Astrocyte of the spinal cord (primary cell): ENCODE results near the gene LCLAT1.
A peak's percentile ranks its signal among the peaks of the same experiment; 100 is the strongest.
"Not testable (repeated sequence)": the region's sequence is repeated elsewhere in the genome, so short reads cannot be mapped to it uniquely, and the experiment has no call there.

Experiments used
- DNase-seq: peaks from one replicate; pipeline ENCODE4 v3.0.0; 2011; ENCODE audit warnings: low read depth, low spot score
- H3K4me3 ChIP-seq: 2 replicates; pipeline ENCODE4 v1.5.1; 2011; ENCODE audit warnings: low read depth, mild to moderate bottlenecking, low read length, moderate library complexity
- CTCF ChIP-seq: IDR thresholded peaks from 2 replicates; pipeline ENCODE4 v1.5.1; 2012; ENCODE audit warnings: low read depth, mild to moderate bottlenecking, low read length, inconsistent platforms
- in situ Hi-C: cut with HindIII; loops from 2 replicates; pipeline ENCODE4 v1.10.0; 2017; ENCODE audit warnings: low sequenced_read_pairs

Gene LCLAT1

GRCh38 chr2:30503007-30503694 lies 56.1 kb downstream of the LCLAT1 start:
- no peak overlapping the region for H3K4me3 ChIP-seq
- DNase-seq, result no peak
- in situ Hi-C loops, result no loop called here
- TF ChIP-seq CTCF, result peak; percentile 2

- no peak for TF ChIP-seq CTCF
- in situ Hi-C loops, result no loop called here
- H3K4me3 ChIP-seq, result no peak overlapping the region
- no peak for DNase-seq
Observed at GRCh38 chr2:30503695-30504052, 56.6 kb downstream of the LCLAT1 start.

- no peak for DNase-seq
- H3K4me3 ChIP-seq, result no peak overlapping the region
- TF ChIP-seq CTCF, result no peak
- in situ Hi-C loops, result no loop called here
Observed at GRCh38 chr2:30504731-30505130, 57.7 kb downstream of the LCLAT1 start.

GRCh38 chr2:30505500-30506180 lies 58.6 kb downstream of the LCLAT1 start:
- in situ Hi-C loops, result no loop called here
- no peak for DNase-seq
- no peak overlapping the region for H3K4me3 ChIP-seq
- TF ChIP-seq CTCF, result no peak

DNA sequence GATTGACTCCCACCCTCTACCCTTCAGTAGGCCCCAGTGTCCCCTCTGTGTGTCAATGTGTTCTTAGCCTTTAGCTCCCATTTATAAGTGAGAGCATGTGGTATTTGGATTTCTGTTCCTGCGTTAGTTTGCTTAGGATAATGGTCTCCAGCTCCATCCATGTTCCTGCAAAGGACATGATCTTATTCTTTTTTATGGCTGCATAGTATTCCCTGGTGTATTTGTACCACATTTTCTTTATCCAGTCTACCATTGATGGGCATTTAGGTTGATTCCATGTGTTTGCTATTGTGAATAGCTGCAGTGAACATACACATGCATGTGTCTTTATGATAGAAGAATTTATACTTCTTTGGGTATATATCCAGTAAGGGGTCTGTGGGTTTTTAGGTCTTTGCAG lies 60.4 kb downstream of the LCLAT1 start:
- H3K4me3 ChIP-seq, in situ Hi-C loops, DNase-seq: not testable (repeated sequence)

DNA sequence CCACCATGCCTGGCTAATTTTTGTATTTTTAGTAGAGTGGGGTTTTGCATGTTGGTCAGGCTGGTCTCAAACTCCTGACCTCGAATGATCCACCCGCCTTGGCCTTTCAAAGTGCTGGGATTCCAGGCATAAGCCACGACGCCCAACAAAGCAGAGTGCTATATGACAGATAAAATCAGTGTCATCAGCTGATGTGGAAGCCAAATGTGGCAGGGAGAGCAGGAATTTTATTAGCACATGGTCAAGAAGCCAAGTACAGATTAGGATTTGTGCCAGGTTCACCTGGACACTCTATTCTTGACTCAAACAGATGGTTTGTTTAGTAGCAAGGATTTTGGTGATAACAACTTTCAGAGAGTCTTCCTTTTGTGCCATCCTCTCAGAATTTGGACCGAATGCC lies 62.7 kb downstream of the LCLAT1 start:
- no peak for TF ChIP-seq CTCF
- in situ Hi-C loops, result no loop called here
- H3K4me3 ChIP-seq, result no peak overlapping the region
- no peak for DNase-seq

GRCh38 chr2:30510409-30510808 lies 63.4 kb downstream of the LCLAT1 start:
- in situ Hi-C loops, result no loop called here
- TF ChIP-seq CTCF, result no peak
- DNase-seq, result no peak
- H3K4me3 ChIP-seq, result no peak overlapping the region
